DND-41 (cell line): ENCODE data around the gene CNNM1.

Experiments used
- CTCF ChIP-seq: IDR thresholded peaks from 2 replicates; pipeline ENCODE4 v1.5.1; 2012; ENCODE audit warnings: borderline replicate concordance, low read length, moderate library complexity, mild to moderate bottlenecking; ENCODE audit not compliant: poor library complexity, severe bottlenecking; ENCODE audit errors: extremely low read depth
- EZH2 ChIP-seq: IDR thresholded peaks from 3 replicates; pipeline ENCODE4 v1.6.1; 2012; ENCODE audit warnings: borderline replicate concordance, low read depth, mild to moderate bottlenecking, moderate library complexity, low read length, inconsistent platforms; ENCODE audit not compliant: severe bottlenecking

GRCh38 chr10:99316374-99316773 lies 12.8 kb upstream of the CNNM1 start:
- no peak for TF ChIP-seq EZH2
- TF ChIP-seq CTCF, result no peak
